ENCODE measurements around the gene GSK3A. TPM values are rescaled to one million over a fixed set of nuclear protein-coding genes. Genes with fewer than 3 reads are reported as not detected.
A peak's percentile ranks its signal among the peaks of the same experiment; 100 is the strongest.

GSK3A gene
- total and polyA plus RNA-seq, 9 of the 15 experiments (the other 6 are each of a cell fraction or from before 2014, with no cell fraction given): 0.62 to 90.7 (median 33.3) TPM

- TF ChIP-seq, protein P1, sequence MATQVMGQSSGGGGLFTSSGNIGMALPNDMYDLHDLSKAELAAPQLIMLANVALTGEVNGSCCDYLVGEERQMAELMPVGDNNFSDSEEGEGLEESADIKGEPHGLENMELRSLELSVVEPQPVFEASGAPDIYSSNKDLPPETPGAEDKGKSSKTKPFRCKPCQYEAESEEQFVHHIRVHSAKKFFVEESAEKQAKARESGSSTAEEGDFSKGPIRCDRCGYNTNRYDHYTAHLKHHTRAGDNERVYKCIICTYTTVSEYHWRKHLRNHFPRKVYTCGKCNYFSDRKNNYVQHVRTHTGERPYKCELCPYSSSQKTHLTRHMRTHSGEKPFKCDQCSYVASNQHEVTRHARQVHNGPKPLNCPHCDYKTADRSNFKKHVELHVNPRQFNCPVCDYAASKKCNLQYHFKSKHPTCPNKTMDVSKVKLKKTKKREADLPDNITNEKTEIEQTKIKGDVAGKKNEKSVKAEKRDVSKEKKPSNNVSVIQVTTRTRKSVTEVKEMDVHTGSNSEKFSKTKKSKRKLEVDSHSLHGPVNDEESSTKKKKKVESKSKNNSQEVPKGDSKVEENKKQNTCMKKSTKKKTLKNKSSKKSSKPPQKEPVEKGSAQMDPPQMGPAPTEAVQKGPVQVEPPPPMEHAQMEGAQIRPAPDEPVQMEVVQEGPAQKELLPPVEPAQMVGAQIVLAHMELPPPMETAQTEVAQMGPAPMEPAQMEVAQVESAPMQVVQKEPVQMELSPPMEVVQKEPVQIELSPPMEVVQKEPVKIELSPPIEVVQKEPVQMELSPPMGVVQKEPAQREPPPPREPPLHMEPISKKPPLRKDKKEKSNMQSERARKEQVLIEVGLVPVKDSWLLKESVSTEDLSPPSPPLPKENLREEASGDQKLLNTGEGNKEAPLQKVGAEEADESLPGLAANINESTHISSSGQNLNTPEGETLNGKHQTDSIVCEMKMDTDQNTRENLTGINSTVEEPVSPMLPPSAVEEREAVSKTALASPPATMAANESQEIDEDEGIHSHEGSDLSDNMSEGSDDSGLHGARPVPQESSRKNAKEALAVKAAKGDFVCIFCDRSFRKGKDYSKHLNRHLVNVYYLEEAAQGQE (IDR thresholded peaks at IDR 0.05; ENCODE audit: borderline replicate concordance): no peak; the same call in 1 of the 2 replicates
- TF ChIP-seq, protein P1 (CRISPR knock-in tag; IDR thresholded peaks at IDR 0.05; ENCODE audit: low read depth): peak; percentile 11; the same call in 1 of the 2 replicates
- TF ChIP-seq ZC3H11A (IDR thresholded peaks at IDR 0.05; ENCODE audit: low read depth, low read length) (no peak), GTF2A2 (tag; IDR thresholded peaks at IDR 0.05) (no peak), FOXK2 (conservative IDR thresholded peaks at IDR 0.05 in 1 of 2, IDR thresholded peaks at IDR 0.05 in 1 of 2; ENCODE audit: low read depth in 2 of 2) (peak; percentile 45 to 57; a peak in 1 of 4 replicates), USF1 (CRISPR knock-in tag; IDR thresholded peaks at IDR 0.05) (peak; percentile 63), NR2C2 (CRISPR knock-in tag; IDR thresholded peaks at IDR 0.05) (peak; percentile 82), NR2C2 (tag; IDR thresholded peaks at IDR 0.05) (peak; percentile 99), RBM34 (IDR thresholded peaks at IDR 0.05; ENCODE audit: borderline replicate concordance, insufficient read depth, low read length) (no peak), ZNF764 (CRISPR knock-in tag; IDR thresholded peaks at IDR 0.05; ENCODE audit: low read depth) (no peak), L3MBTL2 (IDR thresholded peaks at IDR 0.05) (peak; percentile 70), CREB3 (tag; conservative IDR thresholded peaks at IDR 0.05; ENCODE audit: low read depth) (peak; percentile 80; the same call in 1 of the 2 replicates), CHD2 (IDR thresholded peaks at IDR 0.05; ENCODE audit: low read depth, low read length) (peak; percentile 82), PHF8 (IDR thresholded peaks at IDR 0.05; ENCODE audit: borderline replicate concordance, low read length) (peak; percentile 50; the same call in 1 of the 2 replicates), SUPT5H (IDR thresholded peaks at IDR 0.05) (peak; percentile 95), ZNF79 (CRISPR knock-in tag; IDR thresholded peaks at IDR 0.05; ENCODE audit: low read depth) (0 out of 2 replicates have a peak, but pooled peaks have one; percentile 39), HIVEP1 (CRISPR knock-in tag; IDR thresholded peaks at IDR 0.05) (no peak), SRSF1 (IDR thresholded peaks at IDR 0.05; ENCODE audit: low read depth, low read length) (no peak), POLR2A (conservative IDR thresholded peaks at IDR 0.05) (peak; percentile 96)
Measured at GRCh38 chr19:42242512-42243409, at the start of gene GSK3A (continued).
